Psoas muscle (tissue), 8 donors: ENCODE measurements around the gene ANAPC13. TPM values are rescaled to one million over a fixed set of nuclear protein-coding genes. Genes with fewer than 3 reads are reported as not detected.

Experiments
- ATAC-seq, 4 donors: fragments of 200-7000 bp; cut with Tn5 transposase; one replicate each; pipeline ENCODE4 v1.9.1; 2020; ENCODE audit warnings: moderate library complexity in 3 of 4, mild to moderate bottlenecking in 2 of 4
- DNase-seq, 2 donors: peaks; one replicate each; pipeline ENCODE4 v3.0.0-alpha.2; 2020
- H3K27ac ChIP-seq: fragments of 200-600 bp; one replicate; pipeline ENCODE4 v1.8.0; 2022
- H3K27me3 ChIP-seq, 3 donors: fragments of 200-600 bp in 1 of 3; one replicate each; pipeline versions ENCODE4 v1.6.1 to v1.8.0; 2013 to 2022; ENCODE audit warnings: low read length in 2 of 3, mild to moderate bottlenecking in 2 of 3, moderate library complexity in 1 of 3; ENCODE audit not compliant: insufficient read depth in 3 of 3
- H3K36me3 ChIP-seq, 2 donors: fragments of 200-600 bp in 1 of 2; one replicate each; pipeline versions ENCODE4 v1.6.1 to v1.8.0; 2013 to 2022; ENCODE audit warnings: low read depth in 1 of 2, mild to moderate bottlenecking in 1 of 2, moderate library complexity in 1 of 2; ENCODE audit not compliant: insufficient read depth in 1 of 2
- H3K4me1 ChIP-seq: fragments of 200-600 bp; one replicate; pipeline ENCODE4 v1.8.0; 2022
- H3K4me3 ChIP-seq: fragments of 200-600 bp; one replicate; pipeline ENCODE4 v1.8.0; 2022; ENCODE audit warnings: mild to moderate bottlenecking
- H3K9me3 ChIP-seq: fragments of 200-600 bp; one replicate; pipeline ENCODE4 v1.8.0; 2022
- WGBS, 3 donors: extraction: QIAGEN DNeasy Blood & Tissue Kit; methylation state at CpG; one replicate each; pipeline versions ENCODE4 v1.1.6 to v1.1.7; 2013; 5-methylcytosine and 5-hydroxymethylcytosine counted together
- intact Hi-C, 2 donors: fragments of 100-400 bp; cut with DNase I; formaldehyde crosslinking; loops; one replicate each; pipeline versions ENCODE4 v1.11.0 to v1.14.2; 2022
- polyA plus RNA-seq, 3 donors: library from polyadenylated mRNA; stranded (reverse); fragments of 200-250 nt; gene quantifications; one replicate each; pipeline ENCODE4 v1.2.3, GENCODE V29; 2013
- total RNA-seq, 4 donors: library from RNA; stranded (reverse); fragmentation: NEBNext Ultra II Directional in 2 of 4; extraction: Animal tissue kit (Norgen Biotek cat#: 25700) in 2 of 4; gene quantifications; one replicate each; pipeline versions ENCODE4 v1.2.1 to v1.2.4, GENCODE V29; 2021 to 2023
- TF ChIP-seq, protein P1 (sequence below): fragments of 200-600 bp; IDR thresholded peaks from one replicate; pipeline ENCODE4 v1.8.0; 2022; ENCODE audit warnings: antibody characterized with exemption
- donor health status: healthy with polysubstance abuse.
- donor health status: DM: no; HTN: no; CAD: no; lungs with moderate emphysema.
- donor health status: Bipolar disorder and iron deficiency.
- donor health status: healthy.
- donor health status: DM: yes; HTN: yes; CAD: no.
- donor health status: DM: no; HTN: no; CAD: no.
- donor health status: DM: no; HTN: no; CAD: no.
- donor health status: DM: yes; HTN: yes; CAD: no.

ANAPC13 gene
- total and polyA plus RNA-seq, 7 donors: 48.6 to 73.7 (median 65.8) TPM

DNA sequence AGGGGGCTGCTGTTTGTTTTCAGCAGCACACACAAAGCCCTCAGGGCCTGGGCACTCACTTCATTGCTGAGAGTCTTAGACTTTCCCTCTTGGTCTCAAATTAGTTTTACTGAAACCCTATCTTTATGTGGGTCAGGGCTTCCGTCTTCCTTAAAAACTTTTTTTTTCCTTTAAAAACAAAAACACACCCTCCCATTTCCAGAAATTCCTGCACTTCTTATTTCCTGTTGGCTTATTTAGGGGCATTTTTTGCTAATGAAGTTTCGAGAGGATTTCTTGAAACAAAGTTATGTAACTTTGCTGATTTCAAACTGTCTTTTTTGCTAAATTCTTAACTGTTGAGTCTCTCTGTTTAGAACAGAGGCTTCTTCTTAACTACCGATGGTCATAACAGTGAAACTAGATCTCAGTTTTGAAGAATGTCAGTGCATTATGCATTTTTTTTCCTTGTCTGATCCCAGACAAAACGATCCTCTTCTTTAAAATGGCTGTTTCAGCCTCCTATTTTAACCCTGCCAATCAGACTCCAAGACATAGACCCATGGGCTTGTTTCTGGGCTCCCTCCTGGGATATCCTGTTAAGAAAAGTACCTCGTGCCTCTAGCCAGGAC is 23.3 kb downstream of the ANAPC13 start:
- no peaks in the 10 kb centered on the region for H3K27me3 ChIP-seq
- DNase-seq: no peak
- intact Hi-C loops: no loop called here
- no peak overlapping the region for H3K4me3 ChIP-seq
- TF ChIP-seq, protein P1, sequence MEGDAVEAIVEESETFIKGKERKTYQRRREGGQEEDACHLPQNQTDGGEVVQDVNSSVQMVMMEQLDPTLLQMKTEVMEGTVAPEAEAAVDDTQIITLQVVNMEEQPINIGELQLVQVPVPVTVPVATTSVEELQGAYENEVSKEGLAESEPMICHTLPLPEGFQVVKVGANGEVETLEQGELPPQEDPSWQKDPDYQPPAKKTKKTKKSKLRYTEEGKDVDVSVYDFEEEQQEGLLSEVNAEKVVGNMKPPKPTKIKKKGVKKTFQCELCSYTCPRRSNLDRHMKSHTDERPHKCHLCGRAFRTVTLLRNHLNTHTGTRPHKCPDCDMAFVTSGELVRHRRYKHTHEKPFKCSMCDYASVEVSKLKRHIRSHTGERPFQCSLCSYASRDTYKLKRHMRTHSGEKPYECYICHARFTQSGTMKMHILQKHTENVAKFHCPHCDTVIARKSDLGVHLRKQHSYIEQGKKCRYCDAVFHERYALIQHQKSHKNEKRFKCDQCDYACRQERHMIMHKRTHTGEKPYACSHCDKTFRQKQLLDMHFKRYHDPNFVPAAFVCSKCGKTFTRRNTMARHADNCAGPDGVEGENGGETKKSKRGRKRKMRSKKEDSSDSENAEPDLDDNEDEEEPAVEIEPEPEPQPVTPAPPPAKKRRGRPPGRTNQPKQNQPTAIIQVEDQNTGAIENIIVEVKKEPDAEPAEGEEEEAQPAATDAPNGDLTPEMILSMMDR: no peak
- 32 to 40% (median 33%) methylated on average over 5 of the region's 5 CpGs for WGBS, 3 donors
- H3K9me3 ChIP-seq: no peaks in the 10 kb centered on the region
- H3K27ac ChIP-seq: peak overlapping the region; percentile 72
- peaks cover 5% of the 10 kb centered on the region for H3K4me1 ChIP-seq
- ATAC-seq: peak in 1 of 4 donors; percentile 35
- H3K36me3 ChIP-seq: no peaks in the 10 kb centered on the region

DNA sequence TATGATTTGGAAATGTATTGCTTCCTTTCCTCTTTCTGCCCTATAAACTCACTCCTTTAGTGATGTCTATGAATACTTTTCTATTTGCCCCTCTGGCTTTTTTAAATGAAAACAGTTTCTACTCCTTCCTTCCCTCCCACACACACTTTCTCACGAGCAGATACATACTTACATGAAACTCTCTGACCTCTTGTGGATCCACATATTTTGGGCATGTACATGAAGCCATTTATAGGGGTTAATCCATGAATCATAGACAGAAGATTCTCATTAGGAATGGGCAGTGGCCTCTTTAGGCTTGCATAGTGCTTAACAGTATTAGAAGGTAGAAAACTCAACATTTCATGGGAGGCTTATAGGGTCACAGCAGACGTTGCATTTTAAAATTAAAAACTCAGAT is 24.8 kb downstream of the ANAPC13 start:
- peak overlapping the region; percentile 16 for H3K27ac ChIP-seq
- 74 to 86% (median 83%) methylated on average over 2 of the region's 2 CpGs for whole genome bisulfite sequencing, 3 donors

DNA sequence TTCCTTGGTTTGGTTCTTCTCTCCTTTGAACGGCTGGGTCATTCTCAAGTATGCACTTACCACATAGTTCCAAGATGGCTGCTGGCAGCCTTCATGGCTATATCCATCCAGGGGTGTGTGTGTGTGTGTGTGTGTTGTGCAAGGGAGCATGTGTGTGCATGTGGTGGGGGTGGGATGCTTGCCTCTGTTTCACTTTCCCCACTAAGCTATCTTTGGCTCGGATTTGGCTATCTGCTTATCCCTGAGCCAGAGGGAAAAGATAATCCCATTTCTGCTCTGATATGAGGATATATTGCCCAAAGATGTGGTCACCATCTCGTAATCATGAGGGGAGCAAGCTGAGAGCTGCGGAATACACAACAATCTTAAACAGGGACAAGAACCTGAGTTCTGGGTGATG is 26.2 kb downstream of the ANAPC13 start:
- WGBS, 3 donors: 90 to 94% (median 91%) methylated on average over 4 of the region's 4 CpGs
- intact Hi-C loops: loop anchor here in 1 of 2 donors (5.0 kb wide), 1 partner anchor 72 kb away; no protein-coding TSS in a partner anchor
- no peak for DNase-seq

More for the DNA sequence above, 24.8 kb downstream of the ANAPC13 start:
- TF ChIP-seq, protein P1: no peak
- Histone ChIP-seq H3K9me3 (no peaks in the 10 kb centered on the region), H3K36me3 (no peaks in the 10 kb centered on the region), H3K4me1 (peaks cover 5% of the 10 kb centered on the region), H3K27me3 (no peaks in the 10 kb centered on the region), H3K4me3 (no peak overlapping the region)
- ATAC-seq (no peak), DNase-seq (no peak)
- intact Hi-C loops: no loop called here

DNA sequence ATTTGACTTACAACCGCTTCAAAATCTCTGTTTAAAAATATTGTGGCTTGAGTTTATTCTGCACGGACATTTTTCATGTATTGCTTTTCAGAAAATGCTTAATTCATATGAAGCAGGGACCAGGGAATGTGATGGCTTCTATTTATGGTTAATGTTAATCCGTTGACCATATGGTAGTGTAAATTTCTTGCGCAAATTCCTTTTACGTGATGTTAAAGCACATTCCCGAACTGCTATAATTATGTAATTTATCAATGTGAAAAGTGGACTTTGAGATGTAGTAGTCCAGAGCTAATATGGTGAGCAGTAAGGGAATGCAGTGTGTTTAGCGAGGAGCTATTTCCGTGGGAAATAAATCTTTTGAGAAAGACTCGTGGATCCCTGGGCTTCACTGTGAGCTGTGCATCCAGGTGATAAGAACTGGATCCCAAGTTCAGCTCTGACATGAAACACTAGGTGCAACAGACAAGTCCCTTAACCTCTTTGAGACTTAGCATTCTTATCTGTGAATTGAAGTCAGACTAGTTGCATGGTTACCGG is 27.3 kb downstream of the ANAPC13 start:
- ATAC-seq (no peak), DNase-seq (no peak)
- H3K4me1 ChIP-seq: peaks cover 5% of the 10 kb centered on the region
- H3K27me3 ChIP-seq: no peaks in the 10 kb centered on the region
- no peak overlapping the region for H3K4me3 ChIP-seq
- 77 to 79% (median 78%) methylated on average over 10 of the region's 10 CpGs for WGBS, 3 donors
- TF ChIP-seq, protein P1: no peak
- H3K9me3 ChIP-seq: no peaks in the 10 kb centered on the region
- no peaks in the 10 kb centered on the region for H3K36me3 ChIP-seq
- intact Hi-C loops: loop anchor here in 1 of 2 donors (5.0 kb wide), 1 partner anchor 71 kb away; no protein-coding TSS in a partner anchor
- H3K27ac ChIP-seq: no peak overlapping the region

More for the DNA sequence above, 26.2 kb downstream of the ANAPC13 start:
- no peak for ATAC-seq
- TF ChIP-seq, protein P1: no peak
- Histone ChIP-seq H3K36me3 (no peaks in the 10 kb centered on the region), H3K27me3 (no peaks in the 10 kb centered on the region), H3K4me3 (no peak overlapping the region), H3K9me3 (no peaks in the 10 kb centered on the region), H3K27ac (no peak overlapping the region), H3K4me1 (peaks cover 5% of the 10 kb centered on the region)
